ENCODE results near the gene PLPPR5.

PLPPR5 gene

GRCh38 chr1:98964198-98964597 lies 40.5 kb downstream of the PLPPR5 start:
- DNase-seq = no peak
- TF ChIP-seq CTCF (IDR thresholded peaks at IDR 0.05; ENCODE audit: low read depth, low read length) = no peak
- no peak overlapping the region for H3K4me3 ChIP-seq (ENCODE audit: low read depth, low read length)
- no peaks in the 10 kb centered on the region for H3K9me3 ChIP-seq
- H3K36me3 ChIP-seq = no peaks in the 10 kb centered on the region; the same call in 1 of the 2 replicates
- H3K4me1 ChIP-seq = peaks cover 17% of the 10 kb centered on the region
- H3K27me3 ChIP-seq = no peaks in the 10 kb centered on the region

DNA sequence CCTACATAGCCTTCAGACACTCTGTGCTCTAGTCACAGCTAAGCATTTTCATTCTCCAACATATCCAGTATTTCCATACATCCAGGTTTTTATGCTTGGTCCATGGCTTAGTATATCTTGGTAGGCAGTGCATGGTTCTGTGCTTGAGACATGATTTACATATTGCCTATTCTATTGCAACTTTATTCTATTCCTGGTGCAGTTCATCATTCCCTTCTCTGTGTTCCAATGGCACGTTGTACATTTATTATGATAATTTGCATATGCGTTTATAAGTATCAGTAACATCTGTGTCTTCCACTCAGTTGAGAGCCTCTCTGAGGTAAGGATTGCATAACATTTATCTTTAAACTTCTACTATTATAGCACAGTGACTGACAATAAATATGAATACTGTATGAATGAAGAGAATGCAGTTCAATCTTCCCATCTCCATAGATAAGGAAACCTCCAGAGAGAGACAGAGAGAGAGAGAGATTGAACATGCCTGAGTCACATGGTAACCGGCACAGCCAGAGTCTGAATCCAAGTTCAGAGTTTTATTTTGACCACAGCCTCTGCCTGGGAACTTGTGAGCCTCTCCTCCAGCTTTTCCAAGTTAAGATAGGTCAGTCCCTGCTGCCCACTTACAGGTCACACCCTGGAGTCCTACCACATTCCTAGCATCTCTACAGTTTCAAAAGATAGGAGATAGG lies 41.5 kb downstream of the PLPPR5 start:
- H3K27me3 ChIP-seq = no peaks in the 10 kb centered on the region
- H3K9me3 ChIP-seq = no peaks in the 10 kb centered on the region
- peaks cover 14% of the 10 kb centered on the region for H3K4me1 ChIP-seq
- no peak overlapping the region for H3K4me3 ChIP-seq (ENCODE audit: low read depth, low read length)
- DNase-seq = no peak
- H3K36me3 ChIP-seq = no peaks in the 10 kb centered on the region; the same call in 1 of the 2 replicates
- no peak for TF ChIP-seq CTCF (IDR thresholded peaks at IDR 0.05; ENCODE audit: low read depth, low read length)

- no peak for DNase-seq
- Histone ChIP-seq H3K36me3 (no peaks in the 10 kb centered on the region; the same call in 1 of the 2 replicates), H3K4me3 (ENCODE audit: low read depth, low read length) (no peak overlapping the region), H3K27me3 (no peaks in the 10 kb centered on the region), H3K9me3 (no peaks in the 10 kb centered on the region), H3K4me1 (peaks cover 14% of the 10 kb centered on the region)
- no peak for TF ChIP-seq CTCF (IDR thresholded peaks at IDR 0.05; ENCODE audit: low read depth, low read length)
These were observed 42.5 kb downstream of the PLPPR5 start for GRCh38 chr1:98962156-98962555.

- H3K36me3 ChIP-seq = peaks cover 14% of the 10 kb centered on the region
- no peaks in the 10 kb centered on the region for H3K9me3 ChIP-seq
- TF ChIP-seq CTCF (IDR thresholded peaks at IDR 0.05; ENCODE audit: low read depth, low read length) = no peak
- peaks cover 3% of the 10 kb centered on the region; the same call in 1 of the 2 replicates for H3K4me1 ChIP-seq
- no peaks in the 10 kb centered on the region for H3K27me3 ChIP-seq
- H3K4me3 ChIP-seq (ENCODE audit: low read depth, low read length) = no peak overlapping the region
- DNase-seq = no peak
These were observed 55.0 kb downstream of the PLPPR5 start for GRCh38 chr1:98949621-98950020.

DNA sequence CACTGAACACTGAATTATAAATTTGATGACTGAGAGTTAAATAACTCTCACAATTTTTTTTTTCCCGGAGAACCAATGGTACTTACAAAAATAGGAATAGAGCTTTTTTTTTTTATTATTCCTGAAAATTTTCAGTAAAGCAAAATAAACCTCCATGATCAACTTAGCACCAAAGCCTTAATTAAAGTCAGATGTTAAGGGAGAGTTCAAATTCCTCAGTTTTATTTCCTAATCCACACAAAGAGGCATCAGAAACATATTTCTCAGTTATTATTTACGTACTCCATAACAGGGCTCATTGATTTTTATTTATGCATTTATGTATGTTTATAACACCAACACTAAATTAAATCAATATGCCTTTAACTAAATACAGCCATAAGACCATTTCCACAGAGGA lies 55.5 kb downstream of the PLPPR5 start:
- no peak for TF ChIP-seq CTCF (IDR thresholded peaks at IDR 0.05; ENCODE audit: low read depth, low read length)
- Histone ChIP-seq H3K9me3 (no peaks in the 10 kb centered on the region), H3K4me1 (peaks cover 3% of the 10 kb centered on the region; the same call in 1 of the 2 replicates), H3K27me3 (no peaks in the 10 kb centered on the region), H3K36me3 (peaks cover 16% of the 10 kb centered on the region), H3K4me3 (ENCODE audit: low read depth, low read length) (no peak overlapping the region)
- no peak for DNase-seq

DNA sequence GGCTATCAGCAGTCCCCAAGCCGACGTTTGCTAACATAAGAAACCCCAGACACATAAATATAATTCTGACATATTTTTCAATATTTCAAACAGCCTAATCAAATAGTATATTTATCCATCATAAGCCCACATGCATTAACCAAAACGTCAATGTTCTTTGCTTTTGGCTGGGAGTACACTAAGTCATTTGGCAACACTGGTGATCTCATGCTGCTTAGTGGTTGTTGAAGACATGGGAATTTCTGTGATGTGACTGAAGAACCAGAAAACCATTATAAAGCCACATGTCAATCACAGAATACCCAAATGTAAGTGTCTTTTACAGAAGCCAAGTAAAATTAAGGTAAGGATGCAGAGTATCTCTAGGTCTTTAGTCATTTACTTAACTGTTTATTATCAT lies 57.6 kb downstream of the PLPPR5 start:
- DNase-seq = no peak
- no peaks in the 10 kb centered on the region for H3K9me3 ChIP-seq
- no peak overlapping the region for H3K4me3 ChIP-seq (ENCODE audit: low read depth, low read length)
- H3K36me3 ChIP-seq = peaks cover 9% of the 10 kb centered on the region
- peaks cover 3% of the 10 kb centered on the region for H3K4me1 ChIP-seq
- TF ChIP-seq CTCF (IDR thresholded peaks at IDR 0.05; ENCODE audit: low read depth, low read length) = no peak
- no peaks in the 10 kb centered on the region for H3K27me3 ChIP-seq
